Caco-2 (cell line): ENCODE measurements around the gene PFKFB2. TPM values are rescaled to one million over a fixed set of nuclear protein-coding genes. Genes with fewer than 3 reads are reported as not detected.

Experiments used
- BruUV-seq: library from RNA; stranded (reverse); fragments of 400-500 nt; replicated peaks from 2 replicates; lab custom pipeline; 2021; lab: Mats Ljungman, UMichigan
- CTCF ChIA-PET: fragments of 300-600 bp; sonication (Branson Sonifier 250); formaldehyde crosslinking; loops from one replicate; lab custom pipeline; 2022; ENCODE audit warnings: antibody characterized with exemption; lab: Charles Lee
- POLR2A ChIA-PET: fragments of 300-600 bp; sonication (Branson Sonifier 250); formaldehyde crosslinking; loops from one replicate; lab custom pipeline; 2022; ENCODE audit warnings: antibody characterized with exemption; lab: Charles Lee
- DNase-seq, 2 experiments: peaks; one replicate each; pipeline versions ENCODE4 v3.0.0 to v3.0.0-alpha.2; 2020 to 2022
- H3K27me3 ChIP-seq: replicated peaks from 2 replicates; pipeline ENCODE4 v1.6.0; 2011; ENCODE audit warnings: low read length; ENCODE audit not compliant: control insufficient read depth, insufficient read depth
- H3K36me3 ChIP-seq: 2 replicates; pipeline ENCODE4 v1.5.1; 2011; ENCODE audit warnings: low read length; ENCODE audit not compliant: control insufficient read depth, insufficient read depth
- H3K4me1 ChIP-seq: fragments of 250-450 bp; sonication (Bioruptor Pico); 2 replicates; pipeline ENCODE4 v1.5.1; 2020; ENCODE audit warnings: mild to moderate bottlenecking
- H3K4me3 ChIP-seq: 2 replicates; pipeline ENCODE4 v1.5.1; 2011; ENCODE audit warnings: low read depth, mild to moderate bottlenecking, control low read depth, low read length
- H3K9me3 ChIP-seq: fragments of 250-450 bp; sonication (Bioruptor Pico); 2 replicates; pipeline ENCODE4 v1.5.1; 2020; ENCODE audit warnings: mild to moderate bottlenecking, moderate library complexity
- H3K27ac Mint-ChIP-seq: one replicate; pipeline ENCODE4 v1.8.0; 2022; ENCODE audit warnings: mixed read lengths; ENCODE audit not compliant: unreplicated experiment
- H3K27me3 Mint-ChIP-seq: one replicate; pipeline ENCODE4 v1.8.0; 2022; ENCODE audit warnings: mixed read lengths; ENCODE audit not compliant: insufficient read depth, unreplicated experiment
- H3K36me3 Mint-ChIP-seq: one replicate; pipeline ENCODE4 v1.8.0; 2022; ENCODE audit warnings: mild to moderate bottlenecking, mixed read lengths; ENCODE audit not compliant: insufficient read depth, unreplicated experiment
- H3K4me1 Mint-ChIP-seq: one replicate; pipeline ENCODE4 v1.8.0; 2022; ENCODE audit warnings: low read depth, mixed read lengths; ENCODE audit not compliant: unreplicated experiment
- H3K4me3 Mint-ChIP-seq: one replicate; pipeline ENCODE4 v1.8.0; 2022; ENCODE audit warnings: mild to moderate bottlenecking, moderate library complexity, mixed read lengths; ENCODE audit not compliant: unreplicated experiment
- H3K9me3 Mint-ChIP-seq: one replicate; pipeline ENCODE4 v1.8.0; 2022; ENCODE audit warnings: mixed read lengths; ENCODE audit not compliant: unreplicated experiment
- CTCF ChIP-seq, 2 experiments: fragments of 200-600 bp in 1 of 2; IDR thresholded peaks; 1 replicate in 1 of 2; 2 replicates in 1 of 2; pipeline versions ENCODE4 v1.5.1 to v1.8.0; 2011 to 2022; ENCODE audit warnings: antibody characterized with exemption in 1 of 2, control low read depth in 1 of 2, inconsistent platforms in 1 of 2, low read depth in 1 of 2, low read length in 1 of 2, mild to moderate bottlenecking in 1 of 2, moderate library complexity in 1 of 2; ENCODE audit not compliant: insufficient read depth in 1 of 2, severe bottlenecking in 1 of 2, unreplicated experiment in 1 of 2
- intact Hi-C: fragments of 100-400 bp; cut with micrococcal nuclease; formaldehyde crosslinking; loops from one replicate; pipeline ENCODE4 v1.10.0; 2022; ENCODE audit not compliant: unreplicated experiment
- total RNA-seq: library from RNA; stranded (reverse); gene quantifications from 2 replicates; pipeline ENCODE4 v1.2.3, GENCODE V29; 2022

The PFKFB2 gene
- total RNA-seq, 1 experiment from 2014 or later, result 38.9 TPM

GRCh38 chr1:207089627-207090355, 36.7 kb downstream of the PFKFB2 start:
- peak in 1 of 2 experiments; percentile 24 for DNase-seq
- BruUV-seq, result TSS peak; percentile 67
- H3K27ac Mint-ChIP-seq, result peak overlapping the region; percentile 89

GRCh38 chr1:207091200-207091908, 38.3 kb downstream of the PFKFB2 start:
- intact Hi-C loops, result no loop called here
- Histone ChIP-seq H3K4me3 (peak overlapping the region; percentile 17), H3K9me3 (peaks cover 3% of the 10 kb centered on the region; the same call in 1 of the 2 replicates), H3K27me3 (no peaks in the 10 kb centered on the region), H3K4me1 (peaks cover 52% of the 10 kb centered on the region), H3K36me3 (no peaks in the 10 kb centered on the region; the same call in 1 of the 2 replicates)
- no TSS peak for BruUV-seq
- Mint-ChIP-seq H3K27me3 (no peaks in the 10 kb centered on the region), H3K9me3 (peaks cover 23% of the 10 kb centered on the region), H3K36me3 (peaks cover 41% of the 10 kb centered on the region), H3K4me1 (peaks cover 38% of the 10 kb centered on the region), H3K27ac (peak overlapping the region; percentile 67), H3K4me3 (peak overlapping the region; percentile 71)
- CTCF ChIA-PET, result no interaction called here
- POLR2A ChIA-PET, result no interaction called here
- peak in 1 of 2 experiments; percentile 17 for DNase-seq
- TF ChIP-seq CTCF (IDR thresholded peaks at IDR 0.05; ENCODE audit: insufficient read depth in 1 of 2, low read depth in 1 of 2, low read length in 1 of 2, severe bottlenecking in 1 of 2, unreplicated experiment in 1 of 2), result peak in 1 of 2 experiments; percentile 21

More at GRCh38 chr1:207089627-207090355, 36.7 kb downstream of the PFKFB2 start:
- Mint-ChIP-seq H3K27me3 (no peaks in the 10 kb centered on the region), H3K9me3 (peaks cover 7% of the 10 kb centered on the region), H3K36me3 (peaks cover 26% of the 10 kb centered on the region), H3K4me1 (peaks cover 50% of the 10 kb centered on the region), H3K4me3 (peak overlapping the region; percentile 84)
- CTCF ChIA-PET, result interaction anchor here (1.2 to 1.4 kb wide), 2 partner anchors 232 to 315 kb away, joined by 3 to 4 read pairs; partner anchors contain the start of gene CD55
- intact Hi-C loops, result loop anchor here (2.0 kb wide), 3 partner anchors 13 to 83 kb away; partner anchors contain the start of gene YOD1
- H3K4me1 ChIP-seq, result peaks cover 67% of the 10 kb centered on the region
- H3K4me3 ChIP-seq, result peak overlapping the region; percentile 43
- H3K36me3 ChIP-seq, result no peaks in the 10 kb centered on the region; the same call in 1 of the 2 replicates
- no peak for TF ChIP-seq CTCF (IDR thresholded peaks at IDR 0.05; ENCODE audit: insufficient read depth in 1 of 2, low read depth in 1 of 2, low read length in 1 of 2, severe bottlenecking in 1 of 2, unreplicated experiment in 1 of 2)
- H3K9me3 ChIP-seq, result no peaks in the 10 kb centered on the region
- no peaks in the 10 kb centered on the region for H3K27me3 ChIP-seq
- POLR2A ChIA-PET, result interaction anchor here (0.7 to 3.4 kb wide), 4 partner anchors 37 to 232 kb away, joined by 3 to 21 read pairs (median 7); partner anchors contain the start of genes CD55 and PFKFB2

GRCh38 chr1:207093944-207094343, 40.9 kb downstream of the PFKFB2 start:
- ChIA-PET POLR2A (interaction anchor here (0.7 kb wide), 1 partner anchor 236 kb away, joined by 3 read pairs; no protein-coding TSS in a partner anchor), CTCF (no interaction called here)
- Histone ChIP-seq H3K4me1 (peaks cover 26% of the 10 kb centered on the region), H3K27me3 (no peaks in the 10 kb centered on the region), H3K36me3 (peaks cover 3% of the 10 kb centered on the region), H3K9me3 (peaks cover 23% of the 10 kb centered on the region), H3K4me3 (no peak overlapping the region)
- peaks cover 24% of the 10 kb centered on the region for H3K9me3 Mint-ChIP-seq
- intact Hi-C loops, result no loop called here
- H3K4me1 Mint-ChIP-seq, result peaks cover 18% of the 10 kb centered on the region
- DNase-seq, result no peak
- H3K27me3 Mint-ChIP-seq, result no peaks in the 10 kb centered on the region
- no TSS peak for BruUV-seq
- peaks cover 66% of the 10 kb centered on the region for H3K36me3 Mint-ChIP-seq
- H3K27ac Mint-ChIP-seq, result no peak overlapping the region
- TF ChIP-seq CTCF (IDR thresholded peaks at IDR 0.05; ENCODE audit: insufficient read depth in 1 of 2, low read depth in 1 of 2, low read length in 1 of 2, severe bottlenecking in 1 of 2, unreplicated experiment in 1 of 2), result no peak
- H3K4me3 Mint-ChIP-seq, result no peak overlapping the region
